ENCODE measurements around the gene DDX39B. TPM values are rescaled to one million over a fixed set of nuclear protein-coding genes. Genes with fewer than 3 reads are reported as not detected.

The DDX39B gene
- total and polyA plus RNA-seq, 2 of the 8 experiments (the other 6 are each of a cell fraction or from before 2014, with no cell fraction given): 780 to 1,164 TPM

GRCh38 chr6:31559958-31560696, 18.3 kb upstream of the DDX39B start:
- CTCF ChIA-PET (ENCODE audit: partially characterized antibody): interaction anchor here (1.6 to 24.7 kb wide), 4 partner anchors 14 to 41 kb away, joined by 5 to 613 read pairs (median 6); partner anchors contain the start of genes ATP6V1G2, LST1 and NCR3
- no peak overlapping the region for H2AFZ ChIP-seq (ENCODE audit: low read length)

More at GRCh38 chr6:31559958-31560696, 18.3 kb upstream of the DDX39B start:
- FAIRE-seq (no peak), DNase-seq (ENCODE audit: low read depth in 1 of 2, low spot score in 2 of 2) (no peak)
- no peak overlapping the region for H3K4me2 ChIP-seq (ENCODE audit: insufficient read depth in 1 of 2, low read depth in 2 of 2, low read length in 2 of 2)
- POLR2A ChIA-PET (ENCODE audit: partially characterized antibody): interaction anchor here (1.1 to 10.9 kb wide), 4 partner anchors 11 to 21 kb away, joined by 3 to 110 read pairs (median 6); partner anchors contain the start of genes DDX39B, LTB and TNF
- H2BK12ac ChIP-seq (ENCODE audit: low read depth, low read length): no peak overlapping the region
- H3K14ac ChIP-seq (ENCODE audit: insufficient read length): no peak overlapping the region
- no peak overlapping the region for H4K91ac ChIP-seq (replicated peaks; ENCODE audit: insufficient read length, low read length)
- H3K4me3 ChIP-seq (ENCODE audit: extremely low read depth in 1 of 4, insufficient read depth in 2 of 4, low read depth in 3 of 4, low read length in 4 of 4): no peak overlapping the region
- H3K18ac ChIP-seq (ENCODE audit: extremely low read depth, low read length): no peak overlapping the region
- no peak overlapping the region for H3K9ac ChIP-seq (replicated peaks in 1 of 4; ENCODE audit: extremely low read depth in 1 of 4, low read depth in 3 of 4, low read length in 3 of 4)
- no peaks in the 10 kb centered on the region for H3K27me3 ChIP-seq (replicated peaks in 1 of 4; ENCODE audit: control insufficient read depth in 3 of 4, extremely low read depth in 1 of 4, insufficient read depth in 3 of 4, low read length in 3 of 4)
- H4K8ac ChIP-seq (ENCODE audit: extremely low read depth, insufficient read depth, low read length): peak overlapping the region; percentile 48; the same call in 1 of the 2 replicates
- H3K23me2 ChIP-seq (ENCODE audit: low read depth, low read length): no peaks in the 10 kb centered on the region
- TF ChIP-seq CTCF (IDR thresholded peaks at IDR 0.05; ENCODE audit: control extremely low read depth in 1 of 3, insufficient read depth in 1 of 3, low read depth in 1 of 3, low read length in 3 of 3) (no peak), SRF (IDR thresholded peaks at IDR 0.05; ENCODE audit: low read depth, low read length) (no peak), FOSL1 (IDR thresholded peaks at IDR 0.05; ENCODE audit: insufficient read depth, low read depth, low read length) (no peak), JUND (IDR thresholded peaks at IDR 0.05; ENCODE audit: low read length) (no peak), USF2 (IDR thresholded peaks at IDR 0.05; ENCODE audit: low read length) (no peak), BRCA1 (IDR thresholded peaks at IDR 0.05; ENCODE audit: low read depth, low read length) (no peak), HDAC6 (IDR thresholded peaks at IDR 0.05; ENCODE audit: low read depth, low read length) (no peak), CTBP2 (IDR thresholded peaks at IDR 0.05; ENCODE audit: borderline replicate concordance, insufficient read depth, insufficient read length, low read length) (no peak)
- H3K79me2 ChIP-seq (ENCODE audit: control insufficient read depth in 1 of 2, insufficient read depth in 2 of 2, low read length in 2 of 2): no peaks in the 10 kb centered on the region
- 88% methylated on average over 7 of the region's 7 CpGs; no CpG with 5 or more reads in 1 of the 2 experiments for WGBS, 2 experiments (ENCODE audit: extremely low coverage in 1 of 2, insufficient coverage in 1 of 2, insufficient read length in 1 of 2, insufficient replicate concordance in 2 of 2, low coverage in 1 of 2, low lambda C conversion rate in 2 of 2, missing lambda C conversion rate in 1 of 2)
- peaks cover 2 to 15% (median 5%) of the 10 kb centered on the region in 4 experiments; a peak in 5 of 8 replicates for H3K36me3 ChIP-seq (ENCODE audit: control insufficient read depth in 2 of 4, insufficient read depth in 4 of 4, low read length in 3 of 4)
- no peaks in the 10 kb centered on the region for H3K9me3 ChIP-seq (ENCODE audit: insufficient read depth in 2 of 2, low read depth in 1 of 2, low read length in 1 of 2)
- no peak overlapping the region for H3K27ac ChIP-seq (ENCODE audit: low read depth, low read length)
- H2BK20ac ChIP-seq (ENCODE audit: low read length): no peak overlapping the region
- H2BK120ac ChIP-seq (replicated peaks; ENCODE audit: low read depth, low read length): no peak overlapping the region
- H2BK5ac ChIP-seq (ENCODE audit: low read depth, low read length): peak overlapping the region; percentile 60; the same call in 1 of the 2 replicates
- no peaks in the 10 kb centered on the region for H3K79me1 ChIP-seq (ENCODE audit: low read depth, low read length)
- no peak overlapping the region for H2BK15ac ChIP-seq (ENCODE audit: low read length)
- H3K4ac ChIP-seq (replicated peaks; ENCODE audit: insufficient read length, low read depth, low read length): no peak overlapping the region
- no peak overlapping the region for H3K23ac ChIP-seq (ENCODE audit: insufficient read length)
- H4K5ac ChIP-seq (ENCODE audit: insufficient read length, low read depth, low read length): no peak overlapping the region
- no peak overlapping the region for H3K56ac ChIP-seq (replicated peaks; ENCODE audit: insufficient read length, low read depth, low read length)
- H4K20me1 ChIP-seq (replicated peaks in 1 of 2; ENCODE audit: control insufficient read depth in 1 of 2, insufficient read depth in 2 of 2, low read length in 2 of 2): no peaks in the 10 kb centered on the region
- H2AK5ac ChIP-seq (ENCODE audit: low read depth, low read length): no peak overlapping the region
- no peaks in the 10 kb centered on the region for H3K4me1 ChIP-seq (replicated peaks in 1 of 4; ENCODE audit: control insufficient read depth in 3 of 4, insufficient read depth in 4 of 4, low read length in 3 of 4)

Measured in H1 (cell line).